GM12878 (cell line): ENCODE data around the gene CLDN5. TPM values are rescaled to one million over a fixed set of nuclear protein-coding genes. Genes with fewer than 3 reads are reported as not detected.

Experiments
- ATAC-seq: fragments of 200-7000 bp; cut with Tn5 transposase; 3 replicates; pipeline ENCODE4 v1.9.1; 2020; ENCODE audit warnings: mild to moderate bottlenecking, moderate library complexity
- BruUV-seq: library from RNA; stranded (reverse); fragments of 400-500 nt; replicated peaks from 2 replicates; lab custom pipeline; 2021; lab: Mats Ljungman, UMichigan
- CTCF ChIA-PET: fragments of 300-600 bp; sonication (Branson Sonifier 250); formaldehyde crosslinking; extraction: SDS; loops from one replicate; lab custom pipeline; 2021; ENCODE audit warnings: inconsistent platforms; lab: Yijun Ruan, JAX
- POLR2A ChIA-PET: fragments of 350-600 bp; formaldehyde crosslinking; extraction: SDS; loops from one replicate; lab custom pipeline; 2021; ENCODE audit warnings: inconsistent platforms; lab: Charles Lee
- RAD21 ChIA-PET: fragments of 300-600 bp; sonication (Branson Sonifier 250); formaldehyde crosslinking; loops from one replicate; lab custom pipeline; 2023; ENCODE audit warnings: antibody characterized with exemption; ENCODE audit not compliant: unreplicated experiment; lab: Charles Lee
- SMC1A ChIA-PET: fragments of 300-600 bp; sonication (Branson Sonifier 250); formaldehyde crosslinking; loops from one replicate; lab custom pipeline; 2023; ENCODE audit not compliant: unreplicated experiment, uncharacterized antibody; lab: Charles Lee
- DNase-seq: peaks from one replicate; pipeline ENCODE4 v3.0.0-alpha.2; 2011; ENCODE audit warnings: low read depth, low spot score
- FAIRE-seq: peaks from 3 replicates; lab custom pipeline; 2011; peaks lifted over from hg19 to GRCh38; lab: Jason Lieb, UNC
- H2AFZ ChIP-seq: 2 replicates; pipeline ENCODE4 v1.6.0; 2011; ENCODE audit warnings: low read depth, low read length, control low read depth; ENCODE audit not compliant: control insufficient read depth
- H3K27ac ChIP-seq: 2 replicates; pipeline ENCODE4 v1.5.1; 2011; ENCODE audit warnings: control low read depth; ENCODE audit not compliant: control insufficient read depth, insufficient read depth
- H3K27me3 ChIP-seq, 2 experiments: replicated peaks in 1 of 2; 2 replicates each; pipeline versions ENCODE4 v1.6.0 to v1.6.1; 2011; ENCODE audit warnings: low read length in 1 of 2; ENCODE audit not compliant: control insufficient read depth in 2 of 2, insufficient read depth in 2 of 2
- H3K36me3 ChIP-seq, 2 experiments: 2 replicates each; pipeline ENCODE4 v1.5.1; 2011; ENCODE audit warnings: low read length in 1 of 2; ENCODE audit not compliant: control insufficient read depth in 2 of 2, insufficient read depth in 2 of 2
- H3K4me1 ChIP-seq: 2 replicates; pipeline ENCODE4 v1.6.1; 2011; ENCODE audit warnings: mild to moderate bottlenecking, low read length, moderate library complexity, mixed read lengths; ENCODE audit not compliant: control insufficient read depth, insufficient read depth
- H3K4me2 ChIP-seq: 2 replicates; pipeline ENCODE4 v1.6.0; 2011; ENCODE audit warnings: control low read depth; ENCODE audit not compliant: control insufficient read depth, insufficient read depth
- H3K4me3 ChIP-seq: fragments of 200-600 bp; sonication (generic); 2 replicates; pipeline ENCODE4 v1.5.1; 2016
- H3K79me2 ChIP-seq: 2 replicates; pipeline ENCODE4 v1.6.0; 2011; ENCODE audit warnings: low read length; ENCODE audit not compliant: control insufficient read depth, insufficient read depth
- H3K9ac ChIP-seq: 2 replicates; pipeline ENCODE4 v1.8.0; 2011; ENCODE audit warnings: low read length, control low read depth, mixed read lengths; ENCODE audit not compliant: control insufficient read depth, insufficient read depth
- H3K9me3 ChIP-seq: replicated peaks from 3 replicates; pipeline ENCODE4 v1.5.1; 2011; ENCODE audit warnings: mild to moderate bottlenecking, low read length; ENCODE audit not compliant: control insufficient read depth, insufficient read depth
- H4K20me1 ChIP-seq: 2 replicates; pipeline ENCODE4 v1.6.0; 2011; ENCODE audit not compliant: control insufficient read depth, insufficient read depth
- ATF7 ChIP-seq: fragments of 450-650 bp; IDR thresholded peaks from 2 replicates; pipeline ENCODE4 v1.6.1; 2016; ENCODE audit warnings: low read depth, mild to moderate bottlenecking
- BMI1 ChIP-seq: fragments of 450-650 bp; IDR thresholded peaks from 2 replicates; pipeline ENCODE4 v1.6.1; 2016; ENCODE audit warnings: mild to moderate bottlenecking, moderate library complexity, borderline replicate concordance
- CHD4 ChIP-seq: fragments of 200-600 bp; sonication (generic); IDR thresholded peaks from 2 replicates; pipeline ENCODE4 v1.6.1; 2016; ENCODE audit warnings: mild to moderate bottlenecking
- CTCF ChIP-seq, 3 experiments: IDR thresholded peaks in 2 of 3; conservative IDR thresholded peaks in 1 of 3; 2 replicates each; pipeline ENCODE4 v1.5.1; 2011; ENCODE audit warnings: low read depth in 3 of 3, low read length in 3 of 3, mild to moderate bottlenecking in 3 of 3, control low read depth in 2 of 3, moderate library complexity in 2 of 3, inconsistent platforms in 1 of 3, mixed read lengths in 1 of 3; ENCODE audit not compliant: control insufficient read depth in 2 of 3, insufficient read depth in 1 of 3; ENCODE audit errors: extremely low read depth in 1 of 3
- E2F4 ChIP-seq: IDR thresholded peaks from 2 replicates; pipeline ENCODE4 v1.6.1; 2012; ENCODE audit warnings: low read depth, low read length, improper control_type of control experiment
- FOS ChIP-seq: IDR thresholded peaks from 3 replicates; pipeline ENCODE4 v1.6.1; 2011; ENCODE audit warnings: borderline replicate concordance; ENCODE audit not compliant: insufficient read length; ENCODE audit errors: extremely low read depth
- GATAD2B ChIP-seq: fragments of 450-650 bp; conservative IDR thresholded peaks from 2 replicates; pipeline ENCODE4 v1.6.1; 2017; ENCODE audit warnings: low read depth, mild to moderate bottlenecking, moderate library complexity
- HCFC1 ChIP-seq: fragments of 150-350 bp; IDR thresholded peaks from 2 replicates; pipeline ENCODE4 v1.6.1; 2014; ENCODE audit warnings: low read length
- IRF3 ChIP-seq: fragments of 450-650 bp; IDR thresholded peaks from 2 replicates; pipeline ENCODE4 v1.6.1; 2014; ENCODE audit warnings: mild to moderate bottlenecking
- KAT2A ChIP-seq: conservative IDR thresholded peaks from 2 replicates; pipeline ENCODE4 v1.6.1; 2011; ENCODE audit warnings: low read depth, low read length; ENCODE audit not compliant: control insufficient read depth
- PML ChIP-seq: IDR thresholded peaks from 2 replicates; pipeline ENCODE4 v1.6.1; 2012; ENCODE audit warnings: low read length, inconsistent platforms
- POLR2A ChIP-seq: IDR thresholded peaks from 2 replicates; pipeline ENCODE4 v1.6.1; 2011; ENCODE audit warnings: low read depth, mild to moderate bottlenecking, low read length
- POU2F2 ChIP-seq: IDR thresholded peaks from 3 replicates; pipeline ENCODE4 v1.6.1; 2011; ENCODE audit warnings: low read depth, mild to moderate bottlenecking, low read length, borderline replicate concordance
- RUNX3 ChIP-seq: IDR thresholded peaks from 2 replicates; pipeline ENCODE4 v1.6.1; 2012; ENCODE audit warnings: low read length, inconsistent platforms
- SMARCA5 ChIP-seq: fragments of 450-650 bp; IDR thresholded peaks from 2 replicates; pipeline ENCODE4 v1.6.1; 2017; ENCODE audit warnings: mild to moderate bottlenecking
- SMC3 ChIP-seq: IDR thresholded peaks from 2 replicates; pipeline ENCODE4 v1.6.1; 2011; ENCODE audit warnings: low read length, improper control_type of control experiment, borderline replicate concordance
- SUPT20H ChIP-seq: IDR thresholded peaks from 2 replicates; pipeline ENCODE4 v1.6.1; 2011; ENCODE audit warnings: low read depth, mild to moderate bottlenecking, low read length, moderate library complexity, borderline replicate concordance; ENCODE audit not compliant: control insufficient read depth
- SUZ12 ChIP-seq: fragments of 200-600 bp; sonication (generic); IDR thresholded peaks from one replicate; pipeline ENCODE4 v1.6.1; 2018; ENCODE audit warnings: antibody characterized with exemption, mild to moderate bottlenecking; ENCODE audit not compliant: unreplicated experiment
- USF2 ChIP-seq: IDR thresholded peaks from 2 replicates; pipeline ENCODE4 v1.6.1; 2011; ENCODE audit warnings: low read depth, low read length, improper control_type of control experiment, borderline replicate concordance
- WGBS: methylation state at CpG from one replicate; pipeline ENCODE4 v1.1.6; 2016; ENCODE audit warnings: low lambda C conversion rate; ENCODE audit not compliant: insufficient replicate concordance, insufficient coverage; ENCODE audit errors: missing lambda C conversion rate; 5-methylcytosine and 5-hydroxymethylcytosine counted together
- in situ Hi-C: fragments of 300-500 bp; cut with MboI; formaldehyde crosslinking; loops from 9 replicates; pipeline ENCODE4 v1.14.3; 2018; ENCODE audit warnings: mixed read lengths
- intact Hi-C: fragments of 100-400 bp; cut with micrococcal nuclease; formaldehyde crosslinking; loops from one replicate; pipeline ENCODE4 v1.14.2; 2022; ENCODE audit not compliant: unreplicated experiment
- polyA plus RNA-seq, 11 experiments: library from polyadenylated mRNA; depleted of rRNA in 4 of 11; unstranded in 6 of 11; stranded (reverse) in 5 of 11; fragments of >200 nt; fragmentation: Nextera tagmentation in 4 of 11; fragmentation: Illumina TruSeq in 1 of 11; extraction: Ambion mirVana in 4 of 11; extraction: Trizol in 1 of 11; gene quantifications; 1 replicate in 1 of 11; 2 replicates in 10 of 11; pipeline versions ENCODE4 v1.2.1 to v1.2.3, GENCODE V29; 2011 to 2016; ENCODE audit warnings: inconsistent platforms in 2 of 11, missing spikeins in 2 of 11, low read depth in 1 of 11
- total RNA-seq, 4 experiments: library from RNA; depleted of rRNA in 3 of 4; stranded (reverse); fragments of >200 nt in 3 of 4; fragmentation: Illumina TruSeq in 1 of 4; extraction: Trizol in 1 of 4; gene quantifications; 2 replicates each; pipeline versions ENCODE4 v1.2.1 to v1.2.3, GENCODE V29; 2013 to 2021

CLDN5 gene
- total and polyA plus RNA-seq, 10 of the 15 experiments (the other 5 are each of a cell fraction or from before 2014, with no cell fraction given), result 0.15 TPM; not detected in 9

GRCh38 chr22:19537941-19538488 is 13.8 kb upstream of the CLDN5 start (continued):
- TF ChIP-seq RUNX3 (no peak), SUPT20H (no peak), POLR2A (no peak), CHD4 (no peak)

- ChIA-PET SMC1A (no interaction called here), POLR2A (no interaction called here), CTCF (no interaction called here), RAD21 (no interaction called here)
- no TSS peak for BruUV-seq
- FAIRE-seq, result no peak
- H2AFZ ChIP-seq, result no peak overlapping the region
- 52% methylated on average over 9 of the region's 9 CpGs for WGBS
- TF ChIP-seq CTCF (IDR thresholded peaks at IDR 0.05 in 2 of 3, conservative IDR thresholded peaks at IDR 0.05 in 1 of 3; ENCODE audit: control insufficient read depth in 2 of 3, extremely low read depth in 1 of 3, insufficient read depth in 1 of 3, low read depth in 3 of 3, low read length in 3 of 3), result no peak
- TF ChIP-seq POLR2A, result no peak
- TF ChIP-seq USF2, result no peak
- no peak for TF ChIP-seq POU2F2
- no peak for TF ChIP-seq KAT2A
- TF ChIP-seq GATAD2B, result no peak
- no peak for TF ChIP-seq FOS
- TF ChIP-seq E2F4, result no peak
- TF ChIP-seq SUZ12, result no peak
- TF ChIP-seq PML, result no peak
- TF ChIP-seq HCFC1, result no peak
- TF ChIP-seq SMC3, result no peak
- TF ChIP-seq IRF3, result no peak
- no peak for TF ChIP-seq BMI1
- TF ChIP-seq SMARCA5, result no peak
- TF ChIP-seq ATF7, result no peak
- no peak overlapping the region for H3K4me3 ChIP-seq
- no peak overlapping the region for H3K27ac ChIP-seq
- H4K20me1 ChIP-seq, result no peaks in the 10 kb centered on the region
- H3K36me3 ChIP-seq, result no peaks in the 10 kb centered on the region
- no peak for ATAC-seq
- no peaks in the 10 kb centered on the region for H3K9me3 ChIP-seq
- no peaks in the 10 kb centered on the region for H3K4me1 ChIP-seq
- no peak overlapping the region for H3K4me2 ChIP-seq
- in situ Hi-C loops (no loop called here), intact Hi-C loops (no loop called here)
- H3K27me3 ChIP-seq, result no peaks in the 10 kb centered on the region; a peak in 1 of 4 replicates
- no peaks in the 10 kb centered on the region for H3K79me2 ChIP-seq
- H3K9ac ChIP-seq, result no peak overlapping the region
- no peak for DNase-seq
Observed at GRCh38 chr22:19536564-19536963, 12.4 kb upstream of the CLDN5 start.
